Pulmonary artery endothelial cell (primary cell): Measurements from ENCODE around the gene NOD1. TPM values are rescaled to one million over a fixed set of nuclear protein-coding genes. Genes with fewer than 3 reads are reported as not detected.

Experiments used
- DNase-seq: peaks from one replicate; pipeline ENCODE4 v3.0.0-alpha.2; 2011; ENCODE audit warnings: low read depth, low spot score
- total RNA-seq: library from RNA; depleted of rRNA; stranded (reverse); fragments of >200 nt; gene quantifications from 2 replicates; pipeline ENCODE4 v1.2.3, GENCODE V29; 2014

NOD1 gene
- total RNA-seq, 1 donor from 2014 or later: 16.6 TPM

- DNase-seq: no peak
Observed at GRCh38 chr7:30470771-30471170, 7.8 kb downstream of the NOD1 start.

GRCh38 chr7:30470163-30470770, 8.3 kb downstream of the NOD1 start:
- no peak for DNase-seq

DNA sequence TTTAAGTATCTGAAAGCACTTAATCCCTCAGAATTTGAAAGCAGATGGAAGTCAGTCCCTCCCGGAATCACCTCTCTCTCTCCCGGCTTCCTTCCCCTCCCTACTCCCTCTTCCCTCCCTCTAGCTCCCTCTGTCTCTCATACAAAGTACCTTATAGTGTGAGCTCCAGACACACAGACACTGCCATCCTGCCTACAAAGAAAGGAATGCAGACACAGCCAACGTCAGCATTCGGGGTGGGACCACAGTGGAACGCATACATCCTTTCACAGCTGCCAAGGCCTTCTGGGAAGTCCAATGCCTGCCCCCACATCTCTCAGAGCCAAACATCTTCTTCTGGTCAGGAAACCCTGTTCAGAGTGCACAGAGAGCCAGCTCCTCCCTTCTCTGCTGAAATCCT, 9.3 kb downstream of the NOD1 start:
- peak; percentile 99 for DNase-seq

GRCh38 chr7:30468791-30469190, 9.8 kb downstream of the NOD1 start:
- no peak for DNase-seq

DNA sequence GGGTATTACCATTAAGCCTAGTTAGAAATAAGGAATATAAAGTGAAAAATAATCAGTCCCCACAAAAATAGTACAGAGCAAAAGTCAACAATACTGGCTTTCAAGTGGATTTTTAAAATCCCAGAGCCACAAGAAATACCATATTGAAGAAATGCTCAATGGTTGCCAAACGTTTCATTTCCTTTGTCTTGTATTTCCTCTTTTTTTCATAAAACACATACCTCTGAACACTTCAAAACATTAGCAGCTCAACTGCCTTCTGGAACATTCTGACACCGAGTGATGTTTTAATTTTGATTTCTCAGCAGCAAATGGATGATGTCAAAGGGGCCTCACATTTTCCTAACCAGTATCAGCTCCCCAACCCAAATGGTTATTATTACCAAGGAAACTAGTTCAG, 10.5 kb downstream of the NOD1 start:
- DNase-seq: no peak

- DNase-seq: no peak
Observed at GRCh38 chr7:30467271-30467670, 11.3 kb downstream of the NOD1 start.

GRCh38 chr7:30466266-30466665, 12.3 kb downstream of the NOD1 start:
- no peak for DNase-seq

GRCh38 chr7:30465811-30466180, 12.8 kb downstream of the NOD1 start:
- no peak for DNase-seq

- no peak for DNase-seq
Observed at GRCh38 chr7:30465046-30465810, 13.4 kb downstream of the NOD1 start.

DNA sequence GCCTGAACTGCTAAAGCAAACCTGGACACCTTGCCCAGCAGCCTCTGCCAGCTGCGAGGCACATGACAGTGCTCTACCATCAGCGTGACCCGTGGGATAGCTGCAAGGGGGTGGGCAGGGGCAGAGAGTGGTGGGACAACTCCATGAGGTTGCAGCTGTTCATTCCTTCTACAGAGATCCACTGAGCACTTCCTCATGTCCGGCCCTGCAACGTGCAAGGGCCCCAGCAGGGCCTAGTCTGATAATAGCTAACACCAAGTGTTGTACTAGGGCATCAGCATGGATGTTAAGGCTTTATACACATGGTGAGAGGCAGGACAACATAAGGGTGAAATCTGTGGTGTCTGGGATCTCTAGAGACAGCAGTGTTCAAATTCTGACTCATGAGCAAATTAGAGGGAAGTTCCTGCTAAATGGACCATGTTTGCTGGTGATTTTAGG, 14.3 kb downstream of the NOD1 start:
- DNase-seq: no peak

GRCh38 chr7:30463405-30464145, 15.0 kb downstream of the NOD1 start:
- DNase-seq: no peak

DNA sequence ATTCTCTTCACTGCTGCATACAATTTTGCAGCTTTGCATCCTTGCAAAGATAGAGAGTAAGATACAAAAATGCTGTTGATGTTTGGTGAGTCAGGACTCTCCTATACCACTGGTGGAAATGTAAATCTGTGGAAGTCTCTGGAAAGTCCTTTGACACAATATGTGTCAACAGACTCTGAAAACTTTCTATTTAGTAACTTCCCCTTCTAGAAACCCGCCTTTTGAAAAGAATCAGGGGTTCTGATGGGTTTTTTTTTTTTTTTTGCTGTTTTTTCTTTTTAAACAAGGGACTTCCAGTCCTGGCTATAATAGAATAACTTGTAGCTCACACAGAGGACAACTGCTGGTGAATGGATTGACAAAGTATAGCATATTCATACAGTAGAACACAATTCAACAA, 16.4 kb downstream of the NOD1 start:
- no peak for DNase-seq

- no peak for DNase-seq
Observed at GRCh38 chr7:30460246-30460633, 18.3 kb downstream of the NOD1 start.

- peak; percentile 50 for DNase-seq
Observed at GRCh38 chr7:30459591-30460245, 18.9 kb downstream of the NOD1 start.

- DNase-seq: no peak
Observed at GRCh38 chr7:30458311-30458710, 20.3 kb downstream of the NOD1 start.

- no peak for DNase-seq
Observed at GRCh38 chr7:30453921-30454320, 24.7 kb downstream of the NOD1 start.

DNA sequence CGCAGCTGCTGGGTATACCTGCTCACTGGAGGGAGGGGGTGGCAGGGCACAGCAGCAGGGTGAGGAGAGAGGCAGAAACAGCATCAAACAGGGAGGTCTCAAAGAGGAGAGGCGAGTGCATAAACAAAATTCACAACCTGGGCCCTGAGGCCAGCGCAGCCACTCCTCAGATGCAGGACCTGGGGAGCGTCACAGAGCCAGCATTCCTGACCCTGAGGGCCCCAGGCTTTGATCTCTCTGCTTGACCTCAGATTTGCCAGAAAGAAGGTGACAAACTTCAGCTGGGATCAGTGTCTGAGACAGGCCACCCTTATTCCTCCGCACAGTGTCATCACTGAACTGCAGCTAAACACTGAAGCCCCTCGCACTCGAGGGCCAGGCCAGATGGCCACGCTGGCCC, 25.6 kb downstream of the NOD1 start:
- DNase-seq: no peak

- no peak for DNase-seq
Observed at GRCh38 chr7:30452280-30452930, 26.2 kb downstream of the NOD1 start.

DNA sequence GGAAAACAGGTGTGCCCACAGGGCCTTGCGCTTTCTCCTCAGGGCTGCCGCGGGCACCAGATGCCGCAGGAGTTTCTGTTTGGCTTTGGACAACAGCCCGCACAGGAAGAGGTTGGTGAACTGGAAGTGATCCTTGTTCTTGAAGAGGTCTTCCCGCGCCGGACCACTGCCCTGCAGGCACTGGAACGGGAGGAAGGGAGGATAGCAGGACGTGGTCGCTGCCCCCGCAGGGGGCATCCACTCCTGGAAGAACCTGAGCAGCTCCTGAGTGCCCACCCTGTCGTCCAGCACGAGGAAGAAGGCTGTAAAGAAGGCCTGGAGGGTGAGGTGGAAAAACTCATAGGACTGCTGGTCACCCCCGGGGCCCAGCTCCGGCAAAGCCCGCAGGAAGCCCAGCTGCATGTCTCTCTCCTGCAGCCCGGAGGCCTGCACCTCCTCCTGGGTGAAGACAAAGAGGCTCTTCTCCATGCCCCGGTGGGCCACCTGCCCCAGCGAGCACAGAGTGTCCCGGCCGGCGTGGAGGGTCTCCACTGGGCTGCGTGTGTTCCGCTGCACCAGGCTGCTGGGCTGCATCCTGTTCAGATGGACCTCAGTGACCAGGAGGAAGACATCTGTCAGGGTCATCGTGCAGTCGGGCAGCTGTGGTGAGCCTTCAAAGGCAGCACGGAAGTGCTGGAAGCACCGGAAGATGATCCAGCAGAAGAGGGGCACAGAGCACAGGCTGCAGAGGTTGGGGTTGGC, 26.9 kb downstream of the NOD1 start:
- DNase-seq: no peak

DNA sequence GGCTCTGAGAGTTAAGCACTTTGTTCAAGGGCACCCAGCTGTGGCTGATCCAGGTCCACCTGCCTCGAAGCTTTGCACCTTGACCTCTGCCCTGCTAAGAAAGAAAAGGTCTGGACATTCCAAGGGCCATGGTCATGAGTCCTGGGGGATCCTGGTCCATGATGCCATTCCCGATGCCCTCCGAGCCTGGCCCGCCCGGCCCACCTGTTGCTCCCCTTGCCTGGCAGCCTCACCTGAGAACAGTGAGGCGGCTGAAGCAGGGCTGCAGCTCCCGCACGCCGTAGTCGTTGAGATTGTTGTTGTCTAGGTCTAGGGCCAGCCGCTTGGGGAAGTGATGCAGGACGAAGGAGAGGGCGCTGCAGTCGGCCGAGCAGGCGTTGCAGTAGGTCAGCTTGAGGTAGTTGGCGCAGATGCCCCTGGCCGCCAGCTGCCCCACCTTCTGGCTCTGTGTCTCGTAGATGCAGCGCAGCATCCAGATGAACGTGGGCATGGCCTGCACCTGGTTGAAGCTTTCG, 27.5 kb downstream of the NOD1 start:
- no peak for DNase-seq
